ENCODE data around the gene RAB34.

DNA sequence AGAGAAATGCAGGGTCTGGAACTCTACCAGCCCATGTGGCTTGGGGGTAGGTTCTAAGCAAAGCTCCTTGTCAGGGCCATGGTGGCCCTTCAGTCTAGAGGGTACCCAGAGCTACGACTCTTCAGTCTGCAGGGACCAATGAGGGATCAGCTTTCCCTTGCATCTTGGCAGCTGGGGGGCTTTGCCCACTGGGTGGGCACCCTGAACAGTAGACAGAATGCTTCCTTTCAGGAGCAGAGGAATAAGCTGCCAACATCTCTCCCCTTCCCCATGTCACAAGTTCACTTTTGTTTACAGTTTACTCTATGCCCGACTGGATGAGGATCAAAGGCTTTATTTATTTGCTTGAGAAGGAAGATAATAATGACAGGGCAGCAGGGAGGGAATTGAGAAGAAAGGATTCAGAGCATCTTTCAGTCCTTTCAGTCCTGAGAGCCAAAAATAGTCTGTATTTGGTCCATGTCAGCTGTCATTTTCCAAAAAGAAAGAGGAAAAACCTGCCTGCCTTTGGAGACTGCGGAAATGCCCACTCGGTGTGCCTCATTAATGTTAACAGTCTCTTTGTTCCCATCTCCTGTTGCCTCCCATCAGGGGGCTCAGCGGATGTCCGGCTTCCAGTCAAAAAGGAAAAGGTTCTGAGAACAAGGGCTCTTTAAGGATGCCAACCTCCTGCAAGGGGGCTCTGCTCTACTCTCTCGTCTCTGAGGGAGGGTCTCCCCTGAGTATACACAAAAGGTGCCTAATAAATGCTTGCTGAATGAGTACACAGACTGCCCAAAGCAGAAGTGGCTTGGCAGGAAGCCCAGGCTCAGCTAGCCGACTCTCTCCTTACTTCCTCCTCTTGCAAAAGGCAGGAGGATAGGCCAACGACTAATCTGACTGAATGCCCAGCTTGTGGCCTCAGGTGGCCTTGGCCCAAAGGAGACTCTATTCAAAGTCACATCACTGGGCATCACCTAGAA lies 43.2 kb upstream of the RAB34 start:
- TF ChIP-seq SETDB1 (IDR thresholded peaks at IDR 0.05; ENCODE audit: insufficient read length, low read length) = no peak
- TF ChIP-seq, protein P1, sequence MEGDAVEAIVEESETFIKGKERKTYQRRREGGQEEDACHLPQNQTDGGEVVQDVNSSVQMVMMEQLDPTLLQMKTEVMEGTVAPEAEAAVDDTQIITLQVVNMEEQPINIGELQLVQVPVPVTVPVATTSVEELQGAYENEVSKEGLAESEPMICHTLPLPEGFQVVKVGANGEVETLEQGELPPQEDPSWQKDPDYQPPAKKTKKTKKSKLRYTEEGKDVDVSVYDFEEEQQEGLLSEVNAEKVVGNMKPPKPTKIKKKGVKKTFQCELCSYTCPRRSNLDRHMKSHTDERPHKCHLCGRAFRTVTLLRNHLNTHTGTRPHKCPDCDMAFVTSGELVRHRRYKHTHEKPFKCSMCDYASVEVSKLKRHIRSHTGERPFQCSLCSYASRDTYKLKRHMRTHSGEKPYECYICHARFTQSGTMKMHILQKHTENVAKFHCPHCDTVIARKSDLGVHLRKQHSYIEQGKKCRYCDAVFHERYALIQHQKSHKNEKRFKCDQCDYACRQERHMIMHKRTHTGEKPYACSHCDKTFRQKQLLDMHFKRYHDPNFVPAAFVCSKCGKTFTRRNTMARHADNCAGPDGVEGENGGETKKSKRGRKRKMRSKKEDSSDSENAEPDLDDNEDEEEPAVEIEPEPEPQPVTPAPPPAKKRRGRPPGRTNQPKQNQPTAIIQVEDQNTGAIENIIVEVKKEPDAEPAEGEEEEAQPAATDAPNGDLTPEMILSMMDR (tag by site-specific recombination; IDR thresholded peaks at IDR 0.05) = no peak
- no peak for TF ChIP-seq WT1 (tag by site-specific recombination; IDR thresholded peaks at IDR 0.05)
- no peak for TF ChIP-seq ZNF549 (tag by site-specific recombination; IDR thresholded peaks at IDR 0.05)

All from HEK293 (cell line).